ENCODE results near the gene GGA2. TPM values are rescaled to one million over a fixed set of nuclear protein-coding genes. Genes with fewer than 3 reads are reported as not detected.

GGA2 gene, protein sequence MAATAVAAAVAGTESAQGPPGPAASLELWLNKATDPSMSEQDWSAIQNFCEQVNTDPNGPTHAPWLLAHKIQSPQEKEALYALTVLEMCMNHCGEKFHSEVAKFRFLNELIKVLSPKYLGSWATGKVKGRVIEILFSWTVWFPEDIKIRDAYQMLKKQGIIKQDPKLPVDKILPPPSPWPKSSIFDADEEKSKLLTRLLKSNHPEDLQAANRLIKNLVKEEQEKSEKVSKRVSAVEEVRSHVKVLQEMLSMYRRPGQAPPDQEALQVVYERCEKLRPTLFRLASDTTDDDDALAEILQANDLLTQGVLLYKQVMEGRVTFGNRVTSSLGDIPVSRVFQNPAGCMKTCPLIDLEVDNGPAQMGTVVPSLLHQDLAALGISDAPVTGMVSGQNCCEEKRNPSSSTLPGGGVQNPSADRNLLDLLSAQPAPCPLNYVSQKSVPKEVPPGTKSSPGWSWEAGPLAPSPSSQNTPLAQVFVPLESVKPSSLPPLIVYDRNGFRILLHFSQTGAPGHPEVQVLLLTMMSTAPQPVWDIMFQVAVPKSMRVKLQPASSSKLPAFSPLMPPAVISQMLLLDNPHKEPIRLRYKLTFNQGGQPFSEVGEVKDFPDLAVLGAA
- total RNA-seq = 9.8 and 10.9 TPM in 2 replicates

DNA sequence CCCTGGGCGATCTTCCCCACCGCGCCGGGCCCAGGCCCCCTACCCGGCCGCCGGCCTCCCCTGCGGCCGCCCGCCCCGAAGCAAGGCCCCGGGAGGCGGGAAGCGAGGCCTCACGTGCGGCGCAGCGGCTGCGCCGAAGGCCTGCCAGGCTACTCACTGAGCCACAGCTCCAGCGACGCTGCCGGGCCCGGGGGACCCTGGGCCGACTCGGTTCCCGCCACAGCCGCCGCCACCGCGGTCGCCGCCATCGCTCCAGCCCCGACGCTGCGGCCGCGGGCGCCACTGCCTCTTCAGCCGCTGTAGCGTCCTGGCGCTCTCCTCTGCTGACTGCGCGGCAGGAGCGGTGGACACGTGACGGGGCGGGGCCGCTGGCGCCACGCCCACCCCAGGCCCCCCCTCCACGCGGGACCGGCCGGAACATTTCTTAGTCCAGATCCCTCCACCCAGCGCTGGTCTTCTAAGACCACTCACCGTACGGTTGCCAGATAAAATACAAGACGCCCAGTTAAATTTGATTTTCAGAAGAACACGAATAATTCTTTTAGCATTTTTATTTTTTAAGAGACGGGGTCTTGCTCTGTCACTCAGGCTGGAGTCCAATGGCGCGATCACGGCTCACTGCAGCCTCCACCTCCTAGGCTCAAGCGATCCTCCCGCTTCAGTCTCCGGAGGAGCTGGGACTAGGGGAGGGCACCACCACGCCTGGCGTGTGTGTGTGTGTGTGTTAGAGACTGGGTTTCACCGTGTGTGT is at the start of gene GGA2:
Gene GGA2 (minus strand): TSS at position 331 of the 751 bp plus-strand sequence. CDS start 83 bp downstream, at position 248.

DNA sequence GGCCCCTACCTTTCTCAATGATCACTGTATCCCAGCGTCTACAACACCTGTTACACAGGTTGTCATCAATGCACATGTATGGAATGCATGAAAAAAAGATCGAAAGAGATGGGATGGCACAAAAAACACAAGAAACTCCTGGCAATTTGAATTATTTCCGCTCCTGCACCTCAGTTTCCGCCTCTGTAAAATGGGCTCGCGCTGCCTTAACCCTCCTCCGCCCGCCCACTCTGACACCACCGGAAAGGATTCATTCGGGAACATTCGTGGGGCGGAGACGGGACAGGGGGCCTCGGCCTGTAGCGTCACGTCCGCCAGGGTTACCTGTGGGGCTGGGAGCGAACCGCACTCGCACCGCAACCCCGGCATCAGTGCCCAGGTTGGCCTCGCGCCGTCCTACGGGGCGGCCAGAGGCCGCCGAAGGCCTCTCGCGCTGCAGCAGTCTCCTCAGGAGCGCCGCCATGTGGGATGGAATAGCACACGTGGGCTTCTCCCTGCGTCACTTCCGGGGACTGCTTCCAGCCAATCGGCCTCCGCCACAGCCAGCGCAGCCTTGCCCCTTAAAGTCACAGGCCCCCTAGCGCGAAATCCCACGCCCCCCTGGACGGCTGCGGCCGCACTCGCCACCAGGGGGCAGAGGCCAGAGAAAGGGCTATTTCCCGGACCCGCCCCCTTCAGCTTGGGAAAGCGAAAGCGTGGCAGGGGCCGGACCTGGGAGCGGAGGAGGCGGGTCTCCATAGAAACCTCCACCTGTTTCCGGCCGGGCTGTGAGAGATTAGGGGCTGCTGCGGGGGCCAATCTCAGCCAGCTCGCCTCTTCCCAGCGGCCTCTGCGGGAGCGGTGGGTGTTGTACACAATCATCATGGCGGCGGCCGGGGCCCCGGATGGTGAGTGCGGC is 46.8 kb upstream of the GGA2 start, which contains the start of the genes EARS2 and UBFD1:
Gene EARS2 (minus strand): TSS at position 470 of the 898 bp plus-strand sequence. CDS start 7 bp downstream, at position 463.
Gene UBFD1 (plus strand): TSS at position 847 of the 898 bp plus-strand sequence. CDS start 16 bp downstream, at position 863.

DNA sequence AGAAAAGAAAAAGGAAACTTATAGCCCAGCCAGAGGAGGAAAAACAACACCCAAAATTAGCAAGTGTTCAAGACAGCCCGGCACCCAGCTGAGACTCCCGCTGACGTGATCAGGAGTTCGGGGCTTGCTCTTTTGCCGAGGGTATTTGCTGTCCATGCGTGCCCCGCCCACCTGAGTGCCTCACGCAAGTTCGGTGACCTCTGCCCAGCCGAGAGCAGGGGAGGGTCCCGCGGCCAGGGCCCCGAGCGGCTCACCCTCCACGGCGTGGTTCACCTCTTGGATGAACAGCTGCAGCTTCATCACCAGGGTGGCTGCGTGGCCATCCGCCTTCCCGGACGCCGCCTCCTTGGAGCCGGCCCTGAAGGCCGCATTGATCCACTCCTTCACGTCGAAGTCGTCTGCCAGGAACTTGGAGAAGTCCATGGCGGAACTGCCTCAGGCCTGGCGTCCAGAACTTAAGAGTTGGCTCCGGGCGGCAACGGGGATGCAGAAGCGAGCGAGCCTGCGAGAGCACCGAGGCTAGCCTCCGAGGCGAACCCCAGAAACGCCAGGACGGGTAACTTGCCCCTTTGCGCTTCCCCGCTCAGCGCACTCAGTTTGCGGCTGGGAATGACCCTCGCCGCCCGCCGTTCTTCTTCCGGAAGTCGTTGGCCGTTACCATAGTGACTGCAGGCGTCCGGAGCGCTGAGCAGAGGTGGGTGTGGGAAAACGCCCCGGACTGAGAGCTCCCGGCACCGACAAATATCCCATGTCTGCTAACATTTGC is 57.5 kb downstream of the GGA2 start, which contains the start of gene COG7:
Gene COG7 (minus strand): TSS at position 618 of the 766 bp plus-strand sequence. CDS start 195 bp downstream, at position 423.

Other genes starting within 250 kb of the GGA2 start
- not detected in 2 replicates for gene SCNN1B, start 208.2 kb downstream of the GGA2 start, total RNA-seq
- gene COG7, start 57.3 kb downstream of the GGA2 start, total RNA-seq = 14.6 and 15.5 TPM in 2 replicates
- gene EARS2, start 46.9 kb upstream of the GGA2 start, total RNA-seq = 20.2 and 24.7 TPM in 2 replicates
- 93.5 and 101 TPM in 2 replicates for gene UBFD1, start 47.2 kb upstream of the GGA2 start, total RNA-seq
- 186 and 214 TPM in 2 replicates for gene NDUFAB1, start 85.8 kb upstream of the GGA2 start, total RNA-seq
- gene PALB2, start 130.8 kb upstream of the GGA2 start, total RNA-seq = 5.9 and 6.6 TPM in 2 replicates
- 27.6 and 30.4 TPM in 2 replicates for gene DCTN5, start 131.0 kb upstream of the GGA2 start, total RNA-seq
- 119 and 123 TPM in 2 replicates for gene PLK1, start 168.4 kb upstream of the GGA2 start, total RNA-seq
- 0.45 TPM in 1 of 2 replicates, not detected in the other for gene ERN2, start 202.7 kb upstream of the GGA2 start, total RNA-seq
- gene CHP2, start 244.5 kb upstream of the GGA2 start, total RNA-seq = not detected in 2 replicates

Data from bronchus fibroblast of lung (primary cell).